HG03045 (cell line): Measurements from ENCODE around the gene ADRB2.

ENCODE experiments used
- ATAC-seq: cut with Tn5 transposase; IDR thresholded peaks from one replicate; pipeline ENCODE4 v1.9.1; 2021; ENCODE audit warnings: mild to moderate bottlenecking, moderate library complexity; ENCODE audit not compliant: unreplicated experiment

ADRB2 gene

DNA sequence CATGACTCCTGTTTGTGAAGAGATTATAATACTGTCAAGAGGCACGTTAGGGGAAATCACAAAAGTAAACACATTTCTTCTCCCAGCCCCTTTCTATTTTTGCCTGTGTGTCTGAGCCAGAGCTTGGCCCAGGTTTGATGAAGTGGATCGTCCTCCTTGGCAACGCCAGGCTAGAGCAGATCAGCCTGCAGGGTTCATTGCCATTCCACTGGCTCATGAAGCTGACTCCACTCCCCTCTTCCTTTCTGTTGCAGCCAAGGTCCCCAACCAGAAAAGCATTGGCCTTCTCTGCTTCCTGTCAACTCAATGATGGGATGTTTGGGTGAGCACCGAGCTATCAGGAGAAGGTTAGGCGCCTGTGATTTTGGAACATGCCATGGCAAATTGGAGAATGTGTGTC lies 3.3 kb downstream of the ADRB2 start:
- no peak for ATAC-seq

- ATAC-seq, result no peak
Measured at GRCh38 chr5:148830211-148830610, 3.8 kb downstream of the ADRB2 start.

DNA sequence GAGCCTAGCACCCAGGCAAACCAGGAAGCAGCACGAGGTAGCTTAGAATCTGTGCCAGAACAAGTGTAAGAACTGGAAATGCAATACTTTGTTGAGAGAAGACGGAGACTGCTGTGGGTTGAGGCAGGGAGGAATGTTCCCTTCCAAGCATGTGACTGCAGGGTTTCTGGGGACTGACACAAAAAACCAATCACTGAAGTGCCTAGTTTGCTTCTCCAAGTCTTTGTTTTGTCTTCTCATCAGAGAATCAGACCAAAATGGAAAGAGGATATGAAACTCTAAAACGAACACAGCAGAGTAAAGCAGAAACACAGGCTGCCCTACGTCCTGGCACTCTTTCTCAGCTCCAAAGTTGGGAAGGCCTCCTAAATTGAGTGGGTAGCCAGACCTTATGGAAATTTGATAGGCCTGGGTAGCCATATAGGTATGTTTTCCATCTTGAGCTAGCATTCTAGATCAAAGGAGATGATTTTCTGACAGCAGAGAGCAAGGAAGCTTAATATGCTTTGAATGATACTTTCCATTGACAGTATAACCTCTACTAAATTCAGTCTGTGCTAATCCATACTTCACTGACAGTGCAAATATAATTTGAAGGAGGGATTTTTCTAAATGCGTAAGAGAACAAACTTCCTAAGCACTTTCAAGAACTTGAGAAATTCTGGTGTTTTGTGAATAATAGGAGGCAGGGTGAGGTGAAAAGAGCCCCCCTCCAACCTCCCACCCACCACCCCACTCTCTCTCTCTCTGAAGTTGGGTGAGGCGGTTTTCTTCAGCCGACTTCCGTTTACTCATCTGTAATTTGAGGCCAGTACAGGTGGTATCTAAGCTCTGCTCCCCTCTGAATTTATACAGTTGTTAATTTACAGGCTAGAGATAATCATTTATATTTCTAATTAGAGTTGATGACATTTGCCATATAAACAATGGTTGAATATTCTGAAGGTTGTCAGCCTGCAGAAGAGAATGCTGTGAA lies 5.5 kb downstream of the ADRB2 start:
- peak; percentile 91 for ATAC-seq

DNA sequence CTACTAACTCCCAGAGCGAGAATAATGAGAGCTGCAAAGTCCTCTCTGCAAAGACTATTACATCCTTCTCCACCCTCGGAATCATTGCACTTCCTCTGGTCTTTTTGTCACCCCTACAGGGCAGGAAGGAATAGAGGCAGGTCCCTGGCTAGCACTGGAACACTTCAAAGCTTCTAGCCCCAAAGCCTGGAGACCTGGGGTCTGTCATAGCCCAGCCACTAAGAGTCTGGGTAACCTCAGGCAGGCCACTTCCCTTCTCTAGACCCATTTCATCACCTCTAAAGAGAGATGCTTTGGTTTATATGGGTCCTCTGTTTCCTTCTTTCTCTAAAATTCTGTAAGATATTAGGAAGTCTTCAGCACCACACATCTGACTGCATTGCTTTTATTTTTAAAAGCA lies 6.7 kb downstream of the ADRB2 start:
- no peak for ATAC-seq

- ATAC-seq, result no peak
Measured at GRCh38 chr5:148833925-148834324, 7.5 kb downstream of the ADRB2 start.

DNA sequence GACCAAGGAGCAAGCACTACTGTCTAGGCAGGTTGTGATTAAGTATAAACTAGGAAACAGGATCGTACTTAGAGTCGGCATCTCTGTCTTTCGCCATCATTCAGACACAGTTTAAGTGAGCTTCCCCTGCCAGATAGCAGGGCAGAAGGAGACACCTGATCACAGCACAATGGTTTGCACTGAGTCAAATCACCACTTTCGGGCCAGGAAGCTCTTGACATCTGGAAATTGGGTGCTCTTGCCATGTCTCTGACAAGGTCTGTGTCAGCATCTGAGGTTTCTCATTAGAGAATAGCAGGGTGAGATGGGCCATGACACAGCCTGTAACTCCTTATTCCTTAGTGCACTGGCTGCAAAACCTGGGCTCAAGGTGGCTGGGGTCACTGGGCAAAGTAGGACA lies 8.3 kb downstream of the ADRB2 start:
- ATAC-seq, result peak; percentile 38

- no peak for ATAC-seq
Measured at GRCh38 chr5:148836272-148837250, 10.2 kb downstream of the ADRB2 start.

DNA sequence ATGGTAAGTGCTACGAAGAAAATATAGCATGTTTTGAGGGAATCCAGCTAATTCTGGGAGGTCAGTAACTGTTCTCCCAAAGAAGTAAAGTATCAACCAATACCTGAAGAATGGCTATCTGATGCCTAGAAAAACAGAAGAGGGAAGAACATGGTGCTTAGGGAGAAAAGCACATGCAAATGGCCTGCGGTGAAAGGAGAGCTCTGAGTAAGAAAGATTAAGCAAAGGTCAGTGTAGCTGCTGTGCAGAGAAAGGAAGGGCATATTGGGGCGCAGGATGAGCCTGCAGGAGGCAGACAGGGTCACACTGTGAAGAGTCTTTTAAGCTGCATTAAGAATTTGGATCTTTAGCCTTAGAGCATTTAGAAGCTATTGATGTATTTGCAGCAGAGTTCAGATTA lies 11.0 kb downstream of the ADRB2 start:
- no peak for ATAC-seq

DNA sequence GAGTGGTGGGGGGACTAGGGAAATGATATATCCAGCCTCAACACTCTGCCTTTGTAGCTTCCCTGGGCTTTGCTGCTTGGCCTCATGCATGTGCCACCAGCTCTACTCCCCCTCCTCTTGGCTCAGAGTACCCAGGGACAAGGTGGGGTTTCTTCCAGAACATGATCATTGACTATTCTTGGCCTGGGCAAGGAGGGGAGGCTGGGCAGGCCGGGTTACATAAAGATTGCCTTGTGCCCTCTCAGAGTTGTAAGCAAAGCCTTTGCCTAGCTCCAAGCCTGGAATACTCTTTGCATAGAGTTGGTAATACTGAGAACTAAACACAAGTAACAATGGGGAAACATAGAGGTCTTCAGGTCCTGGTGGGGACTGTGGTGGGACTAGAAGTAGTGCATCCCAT lies 11.9 kb downstream of the ADRB2 start:
- no peak for ATAC-seq

DNA sequence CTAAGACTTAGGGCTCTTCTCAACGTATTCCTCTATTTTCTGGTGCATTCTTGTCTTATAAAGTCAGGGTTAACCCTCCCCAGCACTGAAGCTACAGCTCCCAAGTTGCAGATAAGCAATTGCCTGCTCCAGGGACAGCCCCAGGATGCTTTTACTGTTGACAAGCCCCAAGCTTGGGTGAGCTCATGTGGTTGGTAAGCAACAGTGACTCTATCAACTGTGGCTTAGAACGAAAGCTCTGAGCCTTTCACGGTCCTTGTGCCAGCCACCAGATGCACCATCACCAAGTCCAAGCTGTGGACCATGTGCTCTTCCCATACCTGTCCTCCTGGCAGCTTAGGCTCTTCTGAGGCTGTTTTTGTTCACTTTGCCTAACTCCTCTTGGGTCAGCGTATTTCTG lies 13.5 kb downstream of the ADRB2 start:
- ATAC-seq, result no peak

DNA sequence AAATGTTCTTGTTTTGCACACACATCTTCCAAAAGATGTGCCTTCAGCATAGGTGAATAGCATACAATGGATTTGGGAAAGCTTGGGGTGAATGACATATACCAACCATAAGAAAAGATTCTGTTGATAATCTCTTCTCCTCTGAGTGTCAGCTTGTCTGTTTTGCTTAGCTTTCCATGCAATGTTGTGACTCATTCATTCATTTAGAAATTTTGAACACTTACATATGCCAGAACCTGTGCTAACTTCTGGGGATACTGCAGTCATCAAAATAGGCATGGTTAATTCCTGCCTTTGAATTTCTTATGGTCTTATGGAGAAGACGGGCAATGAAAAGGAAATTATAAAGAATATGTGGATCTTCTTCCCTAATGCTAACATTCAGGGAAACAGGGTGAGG lies 14.1 kb downstream of the ADRB2 start:
- ATAC-seq, result no peak

GRCh38 chr5:148841519-148841918 lies 15.1 kb downstream of the ADRB2 start:
- ATAC-seq, result no peak

GRCh38 chr5:148842161-148842560 lies 15.8 kb downstream of the ADRB2 start:
- ATAC-seq, result no peak

DNA sequence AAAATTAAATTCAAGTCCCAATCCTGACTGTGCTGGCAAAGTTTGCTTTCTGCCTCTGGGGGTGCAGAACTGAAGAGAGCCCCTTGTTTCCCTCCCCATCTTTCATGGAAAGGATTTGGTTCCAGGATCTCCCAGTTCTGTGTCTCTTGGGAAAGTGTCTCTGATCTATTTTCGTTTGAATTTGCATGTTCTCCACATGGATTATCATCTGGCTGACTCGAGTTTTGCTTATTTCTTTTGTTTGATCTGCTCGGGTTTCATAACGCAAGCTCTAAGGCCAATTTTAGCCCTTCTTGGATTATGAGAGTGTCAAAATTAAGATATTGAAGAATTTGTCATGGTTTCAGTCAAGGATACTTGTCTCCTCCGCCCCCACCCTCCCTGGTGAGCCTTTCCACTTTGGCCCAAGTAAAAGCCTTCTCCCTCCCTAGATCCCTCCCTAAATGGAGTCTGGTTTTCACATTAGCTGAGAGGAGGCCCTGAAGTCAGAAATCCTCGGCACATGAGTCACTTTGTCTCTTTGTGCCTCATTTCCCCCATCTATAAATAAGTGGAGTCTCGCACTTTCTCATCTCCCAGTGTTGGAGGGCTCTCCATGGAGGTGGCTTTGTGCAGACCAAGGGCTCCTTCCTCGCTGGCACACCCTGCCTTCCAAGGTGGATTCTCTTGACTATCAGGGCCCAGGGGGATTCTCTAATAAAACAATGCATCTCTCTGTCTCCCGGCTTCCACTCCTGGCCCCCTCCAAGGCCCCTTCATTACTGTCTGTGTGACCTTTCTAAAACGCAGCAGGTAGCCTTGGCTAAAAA lies 17.3 kb downstream of the ADRB2 start:
- ATAC-seq, result no peak

- ATAC-seq, result no peak
Measured at GRCh38 chr5:148844433-148845280, 18.2 kb downstream of the ADRB2 start.

GRCh38 chr5:148846930-148847329 lies 20.5 kb downstream of the ADRB2 start:
- ATAC-seq, result no peak

GRCh38 chr5:148847456-148847855 lies 21.0 kb downstream of the ADRB2 start:
- ATAC-seq, result no peak

GRCh38 chr5:148848393-148849031 lies 22.1 kb downstream of the ADRB2 start:
- no peak for ATAC-seq

DNA sequence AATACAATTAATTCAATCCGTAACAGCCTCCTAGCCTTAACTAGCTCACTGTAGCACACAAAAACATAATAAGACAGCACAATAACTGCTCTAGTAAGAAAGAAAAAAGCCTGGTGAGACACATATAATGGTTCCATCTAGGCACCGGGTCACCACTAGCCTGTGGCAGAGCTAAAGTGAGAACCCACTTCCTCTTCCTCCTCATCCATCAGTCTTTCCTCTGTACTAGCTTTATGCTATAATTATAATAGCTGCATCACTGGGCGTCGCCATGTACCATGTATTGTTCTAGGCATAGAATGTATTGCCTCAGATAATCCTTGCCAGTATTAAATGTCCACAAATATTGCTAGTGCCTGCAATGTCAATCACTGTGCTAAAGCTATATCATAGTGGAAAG lies 23.1 kb downstream of the ADRB2 start:
- ATAC-seq, result no peak
